Activated naive CD4-positive, alpha-beta T cell treated with anti-CD3 and anti-CD28 coated beads, Interleukin-2, amount 10 ng/mL, durations not matched to agents 7 days and 5 days (primary cell): ENCODE data around the gene ZDHHC24.

ENCODE experiments used
- CTCF ChIA-PET: fragments of 350-600 bp; sonication (Branson Sonifier 250); formaldehyde crosslinking; loops from one replicate; lab custom pipeline; 2021; ENCODE audit warnings: antibody characterized with exemption; lab: Charles Lee
- DNase-seq: peaks from one replicate; pipeline ENCODE4 v3.0.0-alpha.2; 2020
- H3K27ac Mint-ChIP-seq: one replicate; pipeline ENCODE4 v1.8.0; 2021; ENCODE audit warnings: mild to moderate bottlenecking, moderate library complexity, mixed read lengths
- H3K27me3 Mint-ChIP-seq: one replicate; pipeline ENCODE4 v1.8.0; 2021; ENCODE audit warnings: mild to moderate bottlenecking, mixed read lengths
- H3K36me3 Mint-ChIP-seq: one replicate; pipeline ENCODE4 v1.8.0; 2021; ENCODE audit warnings: mixed read lengths
- H3K4me1 Mint-ChIP-seq: one replicate; pipeline ENCODE4 v1.8.0; 2021; ENCODE audit warnings: mixed read lengths
- H3K4me3 Mint-ChIP-seq: one replicate; pipeline ENCODE4 v1.8.0; 2021; ENCODE audit warnings: mild to moderate bottlenecking, moderate library complexity, mixed read lengths
- H3K9me3 Mint-ChIP-seq: one replicate; pipeline ENCODE4 v1.8.0; 2021; ENCODE audit warnings: mixed read lengths

Gene ZDHHC24

DNA sequence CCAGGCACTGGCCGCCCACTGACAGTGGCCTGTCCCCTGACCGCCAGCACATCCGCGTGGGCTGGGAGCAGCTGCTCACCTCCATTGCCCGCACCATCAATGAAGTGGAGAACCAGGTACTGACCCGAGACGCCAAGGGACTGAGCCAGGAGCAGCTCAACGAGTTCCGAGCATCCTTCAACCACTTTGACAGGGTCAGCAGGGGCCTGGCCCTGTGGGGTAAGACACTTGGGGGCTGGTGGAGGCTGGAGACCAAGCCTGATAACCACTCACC, 16.1 kb upstream of the ZDHHC24 start:
- no peak for DNase-seq
- peaks cover 3% of the 10 kb centered on the region for H3K4me1 Mint-ChIP-seq
- CTCF ChIA-PET: interaction anchor here (5.1 kb wide), 1 partner anchor 17 kb away, joined by 19 read pairs; no protein-coding TSS in a partner anchor
- no peaks in the 10 kb centered on the region for H3K36me3 Mint-ChIP-seq
- no peak overlapping the region for H3K4me3 Mint-ChIP-seq
- peaks cover 61% of the 10 kb centered on the region for H3K27me3 Mint-ChIP-seq
- no peaks in the 10 kb centered on the region for H3K9me3 Mint-ChIP-seq
- H3K27ac Mint-ChIP-seq: no peak overlapping the region

DNA sequence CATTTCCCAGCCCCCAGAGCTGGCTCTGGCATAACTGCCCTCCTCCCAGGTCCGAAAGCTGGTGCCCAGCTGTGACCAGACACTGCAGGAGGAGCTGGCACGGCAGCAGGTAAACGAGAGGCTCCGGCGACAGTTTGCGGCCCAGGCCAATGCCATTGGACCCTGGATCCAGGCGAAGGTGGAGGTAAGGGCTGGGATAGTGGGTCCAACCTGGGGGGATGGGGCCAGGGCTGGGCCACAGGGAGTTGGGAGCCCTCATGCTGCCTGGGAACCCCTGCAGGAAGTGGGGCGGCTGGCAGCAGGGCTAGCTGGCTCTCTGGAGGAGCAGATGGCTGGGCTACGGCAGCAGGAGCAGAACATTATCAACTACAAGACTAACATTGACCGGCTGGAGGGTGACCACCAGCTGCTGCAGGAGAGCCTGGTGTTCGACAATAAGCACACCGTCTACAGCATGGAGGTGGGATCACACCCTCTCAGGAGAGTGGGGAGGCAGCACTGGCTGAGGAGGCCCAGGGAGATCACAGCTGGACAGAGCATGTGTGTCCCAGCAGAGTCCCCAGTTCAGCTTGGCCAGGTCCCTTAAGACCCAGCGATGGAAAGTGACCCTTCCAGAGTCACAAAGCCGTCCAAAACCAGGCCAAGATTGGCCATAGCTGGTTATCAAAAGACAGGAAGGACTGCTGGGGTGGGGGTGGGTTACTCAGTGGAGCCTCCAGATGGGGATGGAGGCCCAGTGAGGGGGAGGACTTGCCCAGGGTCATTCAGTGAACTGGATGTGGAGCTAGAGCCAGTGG, 15.5 kb upstream of the ZDHHC24 start:
- Mint-ChIP-seq H3K4me3 (no peak overlapping the region), H3K4me1 (peaks cover 3% of the 10 kb centered on the region), H3K27ac (no peak overlapping the region), H3K36me3 (no peaks in the 10 kb centered on the region), H3K27me3 (peaks cover 59% of the 10 kb centered on the region), H3K9me3 (no peaks in the 10 kb centered on the region)
- no peak for DNase-seq
- CTCF ChIA-PET: interaction anchor here (5.1 kb wide), 1 partner anchor 17 kb away, joined by 19 read pairs; no protein-coding TSS in a partner anchor

DNA sequence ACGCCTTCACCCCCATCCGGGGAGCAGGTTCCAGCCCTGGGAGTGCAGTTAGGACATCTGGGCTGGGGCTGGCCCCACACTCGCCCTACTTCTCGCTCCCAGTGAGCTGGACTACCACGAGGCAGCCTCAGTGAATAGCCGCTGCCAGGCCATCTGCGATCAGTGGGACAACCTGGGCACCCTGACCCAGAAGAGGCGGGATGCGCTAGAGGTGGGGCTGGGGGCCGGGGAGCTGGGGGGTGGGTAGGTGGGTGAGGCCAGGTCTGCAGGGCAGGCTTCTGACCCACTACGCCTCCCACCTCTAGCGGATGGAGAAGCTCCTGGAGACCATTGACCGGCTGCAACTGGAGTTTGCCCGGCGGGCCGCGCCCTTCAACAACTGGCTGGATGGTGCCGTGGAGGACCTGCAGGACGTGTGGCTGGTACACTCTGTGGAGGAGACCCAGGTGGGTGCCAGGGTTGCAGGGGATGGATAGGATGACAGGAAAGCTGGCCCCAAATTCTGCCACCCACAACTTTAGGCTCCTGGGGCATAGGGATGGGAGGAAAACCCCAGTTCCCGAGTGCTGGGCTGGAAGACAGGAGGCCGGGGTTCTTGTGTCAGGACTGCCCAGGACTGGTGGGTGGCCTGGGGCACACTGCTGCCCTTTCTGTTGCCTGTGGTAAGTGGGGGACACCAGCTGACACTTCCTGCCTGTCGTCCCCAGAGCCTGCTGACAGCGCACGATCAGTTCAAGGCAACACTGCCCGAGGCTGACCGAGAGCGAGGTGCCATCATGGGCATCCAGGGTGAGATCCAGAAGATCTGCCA, 14.2 kb upstream of the ZDHHC24 start:
- H3K27me3 Mint-ChIP-seq: peaks cover 59% of the 10 kb centered on the region
- H3K4me1 Mint-ChIP-seq: peaks cover 3% of the 10 kb centered on the region
- no peak overlapping the region for H3K4me3 Mint-ChIP-seq
- H3K36me3 Mint-ChIP-seq: no peaks in the 10 kb centered on the region
- no peak for DNase-seq
- no peaks in the 10 kb centered on the region for H3K9me3 Mint-ChIP-seq
- CTCF ChIA-PET: interaction anchor here (5.1 kb wide), 1 partner anchor 19 kb away, joined by 19 read pairs; no protein-coding TSS in a partner anchor
- no peak overlapping the region for H3K27ac Mint-ChIP-seq

DNA sequence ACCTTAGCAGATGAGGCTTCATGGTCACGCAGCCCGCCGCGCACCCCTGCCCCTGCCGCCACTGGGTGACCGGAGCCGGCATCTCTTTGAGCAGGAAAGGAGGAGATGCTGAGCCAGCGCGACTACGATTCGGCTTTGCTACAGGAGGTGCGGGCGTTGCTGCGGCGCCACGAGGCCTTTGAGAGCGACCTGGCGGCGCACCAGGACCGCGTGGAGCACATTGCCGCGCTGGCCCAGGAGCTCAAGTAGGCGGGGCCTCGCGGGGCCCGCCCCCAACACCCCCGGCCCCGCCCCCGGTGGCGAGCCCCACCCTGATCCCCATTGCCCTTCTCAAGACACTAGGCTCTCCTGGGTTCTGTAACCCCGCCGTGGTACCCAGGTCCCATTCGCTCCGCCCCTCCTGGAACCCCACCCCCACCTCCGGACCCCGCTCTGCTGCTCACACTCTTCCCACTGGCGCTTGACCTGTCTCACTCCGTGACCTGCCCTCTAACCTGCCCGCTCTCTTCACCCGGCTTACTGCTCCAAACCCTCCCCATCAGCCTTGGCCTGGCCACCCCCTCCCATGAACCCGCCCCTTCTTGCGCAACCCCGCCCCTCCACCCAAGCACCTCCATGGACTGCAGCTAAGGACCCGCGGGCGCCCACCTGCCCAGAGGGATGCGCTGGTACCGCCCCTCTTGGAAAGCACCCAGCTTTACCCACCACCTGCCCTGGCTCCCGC, 13.5 kb upstream of the ZDHHC24 start:
- peak; percentile 49 for DNase-seq
- Mint-ChIP-seq H3K4me1 (peaks cover 3% of the 10 kb centered on the region), H3K4me3 (no peak overlapping the region), H3K36me3 (no peaks in the 10 kb centered on the region), H3K9me3 (no peaks in the 10 kb centered on the region), H3K27me3 (peaks cover 62% of the 10 kb centered on the region), H3K27ac (no peak overlapping the region)
- CTCF ChIA-PET: interaction anchor here (5.1 kb wide), 1 partner anchor 19 kb away, joined by 19 read pairs; no protein-coding TSS in a partner anchor

DNA sequence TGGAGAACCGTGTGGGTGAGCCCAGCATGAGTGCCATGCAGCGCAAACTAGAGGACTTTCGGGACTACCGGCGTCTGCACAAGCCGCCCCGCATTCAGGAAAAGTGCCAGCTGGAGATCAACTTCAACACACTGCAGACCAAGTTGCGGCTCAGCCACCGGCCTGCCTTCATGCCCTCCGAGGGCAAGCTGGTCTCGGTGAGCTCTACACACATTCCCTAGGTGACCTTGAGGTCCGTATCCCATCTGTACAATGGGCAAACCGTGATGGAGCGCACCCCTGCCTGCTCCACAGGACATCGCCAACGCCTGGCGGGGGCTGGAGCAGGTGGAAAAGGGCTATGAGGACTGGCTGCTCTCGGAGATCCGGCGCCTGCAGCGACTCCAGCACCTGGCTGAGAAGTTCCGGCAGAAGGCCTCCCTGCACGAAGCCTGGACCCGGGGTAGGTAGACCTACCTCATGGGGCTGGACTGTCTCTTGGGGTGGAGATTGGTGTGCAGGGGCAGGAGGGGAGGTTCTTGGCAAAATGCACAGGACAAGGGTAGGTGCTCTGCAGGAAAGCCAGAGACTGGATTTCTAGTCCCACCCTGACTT, 12.0 kb upstream of the ZDHHC24 start:
- H3K27ac Mint-ChIP-seq: no peak overlapping the region
- peaks cover 66% of the 10 kb centered on the region for H3K27me3 Mint-ChIP-seq
- H3K36me3 Mint-ChIP-seq: no peaks in the 10 kb centered on the region
- H3K4me3 Mint-ChIP-seq: no peak overlapping the region
- DNase-seq: no peak
- CTCF ChIA-PET: no interaction called here
- no peaks in the 10 kb centered on the region for H3K9me3 Mint-ChIP-seq
- H3K4me1 Mint-ChIP-seq: peaks cover 3% of the 10 kb centered on the region

DNA sequence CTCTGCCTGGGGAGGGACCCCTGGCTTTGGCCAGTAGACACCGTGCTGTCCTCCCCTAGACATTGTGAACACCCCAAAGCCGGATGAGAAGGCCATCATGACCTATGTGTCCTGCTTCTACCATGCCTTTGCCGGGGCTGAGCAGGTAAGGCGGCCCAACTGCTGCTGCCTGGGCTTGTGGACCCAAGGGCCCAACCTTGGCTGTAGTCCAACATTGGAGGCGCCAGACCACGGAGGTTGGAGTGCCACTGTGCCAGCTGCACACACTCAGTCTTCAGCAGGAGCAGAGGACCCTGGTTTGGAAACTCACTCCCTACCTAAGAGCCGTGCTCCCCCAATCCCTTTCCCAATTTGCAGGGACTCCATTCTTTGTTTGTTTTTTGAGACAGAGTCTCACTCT, 10.2 kb upstream of the ZDHHC24 start:
- Mint-ChIP-seq H3K4me1 (peaks cover 3% of the 10 kb centered on the region), H3K27me3 (peaks cover 61% of the 10 kb centered on the region), H3K36me3 (no peaks in the 10 kb centered on the region), H3K4me3 (no peak overlapping the region), H3K9me3 (no peaks in the 10 kb centered on the region), H3K27ac (no peak overlapping the region)
- CTCF ChIA-PET: no interaction called here
- no peak for DNase-seq

DNA sequence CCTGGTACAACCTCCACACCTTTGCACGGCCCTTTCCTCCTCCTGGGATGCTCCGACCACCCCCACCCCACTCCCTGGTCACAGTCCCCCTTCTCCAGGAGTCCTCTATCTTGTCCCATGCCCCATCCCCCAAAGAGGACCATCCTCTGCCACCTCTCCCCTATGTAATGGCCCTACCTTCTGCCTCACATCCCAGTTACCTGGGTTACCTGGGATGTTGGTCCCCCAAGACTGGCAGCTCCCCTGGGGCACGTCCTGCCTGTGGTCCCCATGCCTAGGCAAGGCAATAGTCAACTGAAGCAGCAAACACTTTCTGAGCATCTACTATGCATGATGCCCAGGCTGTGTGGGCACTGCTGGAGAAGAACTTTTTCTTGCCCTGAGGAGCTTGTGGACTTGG, 9.6 kb upstream of the ZDHHC24 start:
- Mint-ChIP-seq H3K4me1 (peaks cover 3% of the 10 kb centered on the region), H3K4me3 (no peak overlapping the region)

DNA sequence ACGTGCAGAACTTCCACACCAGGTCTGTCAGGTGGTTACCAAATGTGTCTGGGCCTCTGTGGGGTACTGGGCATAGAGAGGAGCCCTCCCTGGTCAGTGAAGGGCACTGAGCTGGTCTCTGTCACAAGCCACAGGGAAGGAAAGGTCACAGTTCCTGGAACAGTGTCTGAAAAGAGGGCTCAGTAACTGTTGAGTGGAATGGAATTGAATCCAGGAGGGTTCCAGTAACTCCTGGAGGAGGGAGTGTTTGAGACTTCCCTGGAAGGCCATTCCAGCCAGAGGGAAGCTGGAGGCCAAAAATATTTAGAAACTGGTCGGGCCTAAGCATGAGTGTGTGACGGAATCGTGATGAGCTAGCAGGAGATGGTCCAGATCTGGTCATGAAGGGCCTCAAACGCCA, 8.8 kb upstream of the ZDHHC24 start:
- CTCF ChIA-PET: no interaction called here
- Mint-ChIP-seq H3K4me3 (no peak overlapping the region), H3K27me3 (peaks cover 57% of the 10 kb centered on the region), H3K9me3 (no peaks in the 10 kb centered on the region), H3K36me3 (no peaks in the 10 kb centered on the region), H3K27ac (no peak overlapping the region), H3K4me1 (peaks cover 3% of the 10 kb centered on the region)
- no peak for DNase-seq

More for the DNA sequence above, 9.6 kb upstream of the ZDHHC24 start:
- no peak overlapping the region for H3K27ac Mint-ChIP-seq
- H3K27me3 Mint-ChIP-seq: peaks cover 59% of the 10 kb centered on the region
- no peaks in the 10 kb centered on the region for H3K9me3 Mint-ChIP-seq
- no peaks in the 10 kb centered on the region for H3K36me3 Mint-ChIP-seq
- CTCF ChIA-PET: no interaction called here
- no peak for DNase-seq

DNA sequence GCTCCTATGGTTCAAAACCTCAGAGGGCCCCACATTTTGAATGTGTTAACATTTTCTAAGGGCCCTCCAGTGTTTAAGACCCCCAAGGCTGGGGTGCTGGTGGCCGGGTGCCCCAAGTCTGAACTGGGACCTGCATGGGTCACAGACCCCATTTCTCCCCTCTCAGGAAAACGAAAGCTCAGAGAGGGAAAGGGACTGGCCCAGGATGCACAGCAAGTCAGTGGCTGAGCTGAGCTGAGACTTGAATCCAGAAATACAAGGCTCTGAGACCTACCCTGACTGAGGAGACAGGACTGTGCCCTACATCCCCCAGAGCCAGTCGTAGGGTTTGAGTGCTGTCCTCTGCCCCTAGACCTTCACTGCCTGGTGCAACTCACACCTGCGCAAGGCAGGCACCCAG, 5.0 kb upstream of the ZDHHC24 start:
- H3K27me3 Mint-ChIP-seq: peaks cover 56% of the 10 kb centered on the region
- CTCF ChIA-PET: no interaction called here
- no peaks in the 10 kb centered on the region for H3K9me3 Mint-ChIP-seq
- no peaks in the 10 kb centered on the region for H3K36me3 Mint-ChIP-seq
- H3K4me3 Mint-ChIP-seq: no peak overlapping the region
- no peak overlapping the region for H3K27ac Mint-ChIP-seq
- DNase-seq: no peak
- H3K4me1 Mint-ChIP-seq: peaks cover 7% of the 10 kb centered on the region

DNA sequence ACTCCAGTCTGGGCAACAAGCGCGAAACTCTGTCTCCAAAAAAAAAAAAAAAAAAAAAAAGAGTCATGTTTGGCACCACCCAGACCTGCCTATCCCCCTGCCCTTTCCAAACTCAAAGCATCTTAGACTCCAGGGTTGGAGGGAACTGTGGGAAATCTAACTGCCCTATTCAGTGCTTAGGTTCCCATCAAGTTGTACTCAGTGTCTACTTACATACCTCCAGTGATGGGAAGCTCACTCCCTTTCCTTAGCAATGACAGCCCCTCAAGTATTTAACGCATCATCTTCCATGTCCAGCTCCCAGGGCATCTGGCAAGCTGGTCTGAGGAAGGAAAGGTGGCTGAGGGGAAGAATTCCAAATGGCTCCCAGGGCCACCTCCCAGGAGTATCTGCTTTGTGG, 3.8 kb upstream of the ZDHHC24 start:
- Mint-ChIP-seq H3K27me3 (peaks cover 45% of the 10 kb centered on the region), H3K36me3 (no peaks in the 10 kb centered on the region), H3K4me3 (no peak overlapping the region), H3K9me3 (no peaks in the 10 kb centered on the region), H3K27ac (no peak overlapping the region), H3K4me1 (peaks cover 11% of the 10 kb centered on the region)
- no peak for DNase-seq
- CTCF ChIA-PET: no interaction called here

DNA sequence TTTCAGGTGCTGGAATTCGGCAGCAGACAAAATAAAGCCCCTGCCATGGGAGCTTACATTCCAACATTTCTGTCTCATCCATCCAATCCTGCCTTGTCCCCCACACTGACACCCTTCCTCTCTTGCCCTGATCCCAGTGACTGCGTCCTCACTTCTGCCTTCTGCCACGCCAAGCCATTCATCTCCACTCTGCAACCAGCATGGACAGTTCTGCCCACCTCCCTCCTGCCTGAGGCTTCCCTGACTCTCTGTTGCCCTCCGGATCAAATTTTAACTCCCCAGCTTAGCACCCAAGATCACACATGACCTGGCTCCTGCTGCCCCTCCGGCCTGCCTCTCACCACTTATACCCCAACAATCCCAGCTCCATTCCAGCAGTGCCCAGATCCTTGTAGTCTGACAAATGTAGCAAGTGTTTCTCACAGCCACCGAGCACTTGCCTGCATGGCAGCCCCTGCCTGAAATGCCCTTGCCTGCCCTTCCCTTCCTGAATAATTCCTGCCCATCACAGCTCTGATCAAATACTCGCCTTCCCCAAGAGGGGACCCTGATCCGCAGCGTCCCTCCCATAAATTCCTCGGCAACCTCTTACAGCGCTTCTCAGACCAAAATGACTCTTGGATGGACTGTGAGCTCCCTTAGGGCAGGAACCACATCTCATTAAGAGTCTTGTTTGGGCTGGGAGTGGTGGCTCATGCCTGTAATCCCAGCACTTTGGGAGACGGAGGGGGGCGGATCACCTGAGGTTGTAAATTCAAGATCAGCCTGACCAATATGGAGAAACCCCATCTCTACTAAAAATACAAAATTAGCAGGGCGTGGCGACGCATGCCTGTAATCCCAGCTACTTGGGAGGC, 3.2 kb upstream of the ZDHHC24 start:
- H3K27me3 Mint-ChIP-seq: peaks cover 39% of the 10 kb centered on the region
- peak overlapping the region; percentile 13 for H3K4me3 Mint-ChIP-seq
- H3K4me1 Mint-ChIP-seq: peaks cover 16% of the 10 kb centered on the region
- CTCF ChIA-PET: no interaction called here
- H3K27ac Mint-ChIP-seq: no peak overlapping the region
- no peaks in the 10 kb centered on the region for H3K36me3 Mint-ChIP-seq
- DNase-seq: no peak
- no peaks in the 10 kb centered on the region for H3K9me3 Mint-ChIP-seq

DNA sequence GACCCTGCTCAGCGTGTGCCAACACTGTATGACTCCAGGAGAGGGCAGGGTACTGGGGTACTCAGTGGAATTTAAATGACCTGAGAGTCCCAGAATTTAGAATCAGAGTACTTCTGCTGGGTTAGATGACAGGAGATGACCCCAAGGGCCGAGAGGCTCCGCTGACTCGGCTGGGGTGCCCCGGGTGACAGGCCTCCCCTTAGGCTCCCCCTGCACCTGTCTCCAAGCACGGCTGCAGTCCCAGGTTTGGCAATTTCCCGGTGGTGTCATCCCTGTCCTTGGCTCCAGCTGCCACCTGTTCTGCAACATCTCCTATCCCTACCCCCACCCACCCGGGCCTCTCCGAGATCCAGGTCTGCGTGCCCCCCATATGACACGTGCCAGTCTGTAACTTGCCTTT, 2.2 kb upstream of the ZDHHC24 start:
- no peak for DNase-seq
- Mint-ChIP-seq H3K36me3 (peaks cover 6% of the 10 kb centered on the region), H3K27ac (no peak overlapping the region), H3K27me3 (peaks cover 37% of the 10 kb centered on the region), H3K9me3 (no peaks in the 10 kb centered on the region), H3K4me1 (peaks cover 26% of the 10 kb centered on the region), H3K4me3 (no peak overlapping the region)
- CTCF ChIA-PET: no interaction called here

DNA sequence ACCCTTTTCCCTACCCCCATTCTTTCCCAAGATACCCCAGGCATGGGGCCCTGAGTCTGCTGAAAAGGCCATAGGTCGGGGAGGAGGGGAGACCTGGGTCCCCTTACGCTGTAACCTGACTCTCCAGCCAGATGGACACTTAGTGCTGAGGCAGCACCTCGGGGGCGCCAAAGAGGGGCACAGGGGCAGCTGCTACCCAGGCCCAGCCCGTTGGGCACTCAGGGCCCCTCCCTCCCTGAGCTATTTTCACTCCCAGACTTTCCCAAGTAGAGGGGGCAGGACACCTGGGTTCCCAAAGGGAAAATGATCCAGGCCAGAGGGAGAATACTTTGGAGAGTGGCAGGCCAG, 1.8 kb upstream of the ZDHHC24 start:
- H3K27me3 Mint-ChIP-seq: peaks cover 37% of the 10 kb centered on the region
- H3K36me3 Mint-ChIP-seq: peaks cover 7% of the 10 kb centered on the region
- no peaks in the 10 kb centered on the region for H3K9me3 Mint-ChIP-seq
- CTCF ChIA-PET: no interaction called here
- peaks cover 30% of the 10 kb centered on the region for H3K4me1 Mint-ChIP-seq
- DNase-seq: no peak
- no peak overlapping the region for H3K4me3 Mint-ChIP-seq
- H3K27ac Mint-ChIP-seq: no peak overlapping the region
